HG03342 (cell line): ENCODE data around the gene TRIM69.
"Not testable (repeated sequence)": the region's sequence is repeated elsewhere in the genome, so short reads cannot be mapped to it uniquely, and the experiment has no call there.

ENCODE experiments used
- ATAC-seq: cut with Tn5 transposase; IDR thresholded peaks from one replicate; pipeline ENCODE4 v1.9.1; 2021; ENCODE audit warnings: mild to moderate bottlenecking, moderate library complexity; ENCODE audit not compliant: unreplicated experiment

Gene TRIM69

DNA sequence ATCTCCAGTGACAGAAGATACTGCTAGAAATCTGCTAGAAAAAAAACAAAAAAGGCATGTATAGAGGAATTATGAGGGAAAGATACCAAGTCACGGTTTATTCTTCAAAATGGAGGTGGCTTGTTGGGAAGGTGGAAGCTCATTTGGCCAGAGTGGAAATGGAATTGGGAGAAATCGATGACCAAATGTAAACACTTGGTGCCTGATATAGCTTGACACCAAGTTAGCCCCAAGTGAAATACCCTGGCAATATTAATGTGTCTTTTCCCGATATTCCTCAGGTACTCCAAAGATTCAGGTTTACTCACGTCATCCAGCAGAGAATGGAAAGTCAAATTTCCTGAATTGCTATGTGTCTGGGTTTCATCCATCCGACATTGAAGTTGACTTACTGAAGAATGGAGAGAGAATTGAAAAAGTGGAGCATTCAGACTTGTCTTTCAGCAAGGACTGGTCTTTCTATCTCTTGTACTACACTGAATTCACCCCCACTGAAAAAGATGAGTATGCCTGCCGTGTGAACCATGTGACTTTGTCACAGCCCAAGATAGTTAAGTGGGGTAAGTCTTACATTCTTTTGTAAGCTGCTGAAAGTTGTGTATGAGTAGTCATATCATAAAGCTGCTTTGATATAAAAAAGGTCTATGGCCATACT is 21.1 kb upstream of the TRIM69 start:
- no peak for ATAC-seq

GRCh38 chr15:44715797-44716334 is 20.5 kb upstream of the TRIM69 start:
- no peak for ATAC-seq

DNA sequence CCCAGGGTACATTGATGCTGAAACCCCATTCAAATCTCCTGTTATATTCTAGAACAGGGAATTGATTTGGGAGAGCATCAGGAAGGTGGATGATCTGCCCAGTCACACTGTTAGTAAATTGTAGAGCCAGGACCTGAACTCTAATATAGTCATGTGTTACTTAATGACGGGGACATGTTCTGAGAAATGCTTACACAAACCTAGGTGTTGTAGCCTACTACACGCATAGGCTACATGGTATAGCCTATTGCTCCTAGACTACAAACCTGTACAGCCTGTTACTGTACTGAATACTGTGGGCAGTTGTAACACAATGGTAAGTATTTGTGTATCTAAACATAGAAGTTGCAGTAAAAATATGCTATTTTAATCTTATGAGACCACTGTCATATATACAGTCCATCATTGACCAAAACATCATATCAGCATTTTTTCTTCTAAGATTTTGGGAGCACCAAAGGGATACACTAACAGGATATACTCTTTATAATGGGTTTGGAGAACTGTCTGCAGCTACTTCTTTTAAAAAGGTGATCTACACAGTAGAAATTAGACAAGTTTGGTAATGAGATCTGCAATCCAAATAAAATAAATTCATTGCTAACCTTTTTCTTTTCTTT is 19.2 kb upstream of the TRIM69 start:
- ATAC-seq = no peak

- no peak for ATAC-seq
Observed at GRCh38 chr15:44718180-44718926, 18.0 kb upstream of the TRIM69 start.

GRCh38 chr15:44718927-44719292 is 17.4 kb upstream of the TRIM69 start:
- no peak for ATAC-seq

GRCh38 chr15:44719293-44719999 is 16.9 kb upstream of the TRIM69 start:
- ATAC-seq = peak; percentile 42

DNA sequence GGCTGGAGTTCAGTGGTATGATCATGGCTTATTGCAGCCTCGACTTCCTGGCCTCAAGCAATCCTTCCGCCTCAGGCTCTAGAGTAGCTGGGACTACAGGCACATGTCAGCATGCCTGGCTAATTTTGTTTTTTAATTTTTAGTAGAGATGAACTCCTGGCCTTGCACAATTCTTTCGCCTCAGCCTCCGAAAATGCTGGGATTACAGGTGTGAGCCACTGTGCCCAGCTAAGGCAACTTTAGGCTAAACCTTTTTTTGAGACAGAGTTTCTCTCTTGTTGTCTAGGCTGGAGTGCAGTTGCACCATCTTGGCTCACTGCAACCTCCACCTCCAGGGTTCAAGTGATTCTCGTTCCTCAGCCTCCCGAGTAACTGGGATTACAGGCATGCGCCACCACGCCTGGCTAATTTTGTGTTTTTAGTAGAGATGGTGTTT is 16.3 kb upstream of the TRIM69 start:
- ATAC-seq = not testable (repeated sequence)

GRCh38 chr15:44720460-44721176 is 15.7 kb upstream of the TRIM69 start:
- no peak for ATAC-seq

DNA sequence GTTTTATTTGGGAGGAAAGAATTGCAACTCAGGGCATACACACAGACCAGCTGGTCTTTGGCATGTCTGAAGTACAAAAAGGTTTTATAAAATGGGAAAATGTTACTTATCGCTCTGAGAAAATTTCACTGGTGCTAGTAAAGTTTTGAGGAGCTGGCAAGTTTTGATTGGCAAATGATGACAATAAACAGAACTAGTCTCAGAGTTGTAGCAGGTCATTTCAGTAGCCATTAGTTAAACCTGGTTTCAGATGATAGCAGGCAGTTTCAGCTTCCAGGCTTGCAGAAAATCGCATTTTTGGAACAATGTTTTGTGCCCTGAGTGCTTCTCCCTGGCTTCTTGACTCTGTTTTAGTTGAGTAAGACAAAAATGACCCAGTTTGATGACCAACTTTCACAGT is 14.3 kb upstream of the TRIM69 start:
- ATAC-seq = no peak

DNA sequence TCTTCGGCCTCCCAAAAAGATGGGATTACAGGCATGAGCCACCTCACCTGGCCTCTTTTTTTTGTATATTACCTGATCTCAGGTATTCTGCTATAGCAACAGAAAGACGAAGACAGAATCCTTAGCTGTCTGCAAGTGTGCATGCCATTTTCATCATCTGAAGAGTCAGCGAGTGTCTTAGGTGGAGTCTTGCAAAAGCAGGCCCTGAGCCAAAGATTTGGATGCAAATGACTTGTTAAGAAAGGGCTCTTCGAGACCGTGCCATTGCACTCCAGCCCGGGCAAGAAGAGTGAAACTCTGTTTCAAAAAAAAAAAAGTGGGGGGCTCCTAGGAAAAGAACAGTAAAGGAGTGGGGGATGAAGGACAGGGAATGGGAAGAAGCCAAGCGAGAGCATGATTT is 10.2 kb upstream of the TRIM69 start:
- ATAC-seq = no peak

GRCh38 chr15:44726568-44727484 is 9.5 kb upstream of the TRIM69 start:
- ATAC-seq = peak; percentile 35

DNA sequence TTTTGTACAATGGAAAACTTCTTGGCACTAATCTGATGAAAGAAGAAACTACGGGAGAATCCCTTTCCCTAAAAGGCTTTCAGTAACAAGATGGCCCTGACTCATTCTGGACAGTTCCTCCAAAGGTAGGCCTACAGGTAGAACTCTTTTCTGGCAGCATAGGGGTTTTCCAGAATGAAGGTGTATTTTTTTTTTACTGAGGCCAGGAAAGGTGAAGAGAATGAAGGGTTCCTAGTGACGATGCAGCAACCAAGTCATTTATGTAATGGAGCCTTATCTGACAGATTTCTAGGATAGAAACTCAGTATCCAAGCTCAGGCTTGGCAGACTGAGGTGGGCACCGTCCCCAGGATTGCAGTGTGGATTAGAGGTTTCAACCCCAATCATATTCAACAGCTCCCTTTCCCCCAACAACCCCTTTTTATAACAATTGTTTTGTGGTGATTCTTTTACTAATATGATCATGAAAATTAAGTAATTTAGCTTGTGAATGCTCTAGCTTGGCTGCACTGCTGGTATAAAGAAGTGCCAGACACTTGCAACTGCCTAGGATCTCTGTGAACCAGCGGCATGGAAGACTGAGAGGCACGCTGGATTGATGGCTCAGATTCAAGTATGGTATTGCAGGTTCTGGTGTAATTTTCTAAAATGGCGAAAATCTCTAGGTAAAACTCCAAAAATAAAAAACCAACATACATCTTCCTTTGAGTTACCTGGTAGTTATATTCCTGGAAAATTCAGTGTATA is 8.7 kb upstream of the TRIM69 start:
- no peak for ATAC-seq

DNA sequence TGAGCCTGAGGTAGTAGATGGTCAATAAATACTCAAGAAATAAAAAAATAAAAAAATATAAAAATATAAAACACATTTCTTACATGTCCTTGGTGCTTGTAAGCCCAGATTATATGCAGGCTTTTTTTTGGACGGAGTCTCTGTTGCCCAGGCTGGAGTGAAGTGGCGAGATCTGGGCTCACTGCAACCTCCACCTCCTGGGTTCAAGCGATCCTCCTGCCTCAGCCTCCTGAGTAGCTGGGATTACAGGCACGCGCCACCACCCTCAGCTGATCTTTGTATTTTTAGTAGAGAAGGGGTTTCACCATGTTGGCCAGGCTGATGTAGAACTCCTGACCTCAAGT is 8.1 kb upstream of the TRIM69 start:
- ATAC-seq = not testable (repeated sequence)

- ATAC-seq = peak; percentile 66
Observed at GRCh38 chr15:44728576-44729407, 7.5 kb upstream of the TRIM69 start.

DNA sequence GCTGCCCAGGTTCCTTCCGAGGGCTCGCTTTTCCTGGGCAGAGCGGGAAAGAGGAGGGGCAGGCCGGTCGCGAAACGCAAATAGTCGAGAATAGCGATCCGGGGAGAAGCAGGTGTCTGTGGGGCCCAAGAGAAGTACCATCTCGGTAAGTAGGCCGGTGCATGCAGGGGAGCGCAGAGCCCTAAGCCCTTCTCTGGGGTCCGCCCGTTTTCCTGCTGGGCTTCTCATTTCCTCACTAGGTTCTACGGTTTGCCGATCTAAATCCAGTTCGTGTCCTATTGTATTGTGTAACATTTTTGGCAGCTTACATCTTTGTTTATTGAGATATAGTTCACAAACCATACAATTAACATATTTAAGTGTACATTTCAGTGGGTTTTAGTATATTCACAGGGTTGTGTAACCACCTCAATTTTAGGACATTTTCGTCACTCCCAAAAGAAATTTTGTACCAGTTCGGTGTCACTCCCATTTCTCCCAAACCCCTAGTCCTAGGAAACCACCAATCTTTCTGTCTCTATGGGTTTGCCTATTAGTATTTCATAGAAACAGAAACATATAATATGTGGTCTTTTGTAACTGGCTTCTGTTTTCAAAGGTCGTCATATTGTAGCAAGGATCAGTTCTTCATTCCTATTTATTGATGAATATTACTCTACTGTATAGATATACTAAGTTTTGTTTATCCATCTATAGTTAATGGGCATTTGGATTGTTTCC is 6.8 kb upstream of the TRIM69 start:
- no peak for ATAC-seq

GRCh38 chr15:44734839-44735481 is 1.4 kb upstream of the TRIM69 start:
- ATAC-seq = no peak
